Anterior cingulate cortex (tissue), 58 donors: ENCODE measurements around the gene ASIC4.

ENCODE experiments used
- DNase-seq, 58 donors: peaks; one replicate each; lab custom pipeline; 2025; lab: John Stamatoyannopoulos, UW

Gene ASIC4

DNA sequence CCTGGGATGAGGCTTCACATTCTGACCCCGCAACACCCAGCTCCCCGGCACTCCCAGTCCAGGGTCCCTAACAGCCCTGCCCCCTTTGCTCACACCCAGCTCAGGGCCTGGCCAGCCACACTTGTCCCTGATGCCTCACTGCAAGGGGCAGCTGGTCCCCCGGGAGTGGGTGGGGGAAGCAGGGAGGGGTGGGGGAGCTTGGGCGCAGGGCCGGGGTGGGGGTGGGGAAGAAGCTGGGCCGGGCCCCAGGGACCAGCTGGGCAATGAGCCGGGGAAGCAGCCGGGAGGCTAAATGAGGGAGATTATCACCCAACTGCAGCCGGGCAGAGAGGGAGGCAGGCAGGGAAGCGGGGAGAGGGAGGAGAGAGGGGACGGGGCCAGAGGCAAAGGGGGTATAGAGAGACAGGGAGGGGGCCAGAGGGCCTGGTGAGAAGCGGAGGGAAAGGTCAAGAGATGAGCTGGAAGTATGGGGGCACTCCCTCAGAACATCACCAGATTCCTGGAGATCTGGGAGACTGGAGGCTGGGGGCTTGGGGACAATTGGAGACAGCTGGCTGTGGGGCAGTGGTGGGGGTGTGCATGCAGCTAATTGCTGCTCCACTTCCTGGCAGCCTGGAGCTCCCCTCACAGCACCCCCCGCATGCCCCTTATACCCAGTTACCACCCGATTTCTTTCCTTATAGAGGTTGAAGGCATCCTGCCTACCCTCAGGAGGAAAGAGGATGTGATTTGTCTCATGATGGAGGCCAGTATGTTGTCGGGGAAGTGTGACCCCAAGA lies 2.5 kb upstream of the ASIC4 start:
- DNase-seq, result peak in 5 of 58 donors; percentile 12 to 35 (median 20)

DNA sequence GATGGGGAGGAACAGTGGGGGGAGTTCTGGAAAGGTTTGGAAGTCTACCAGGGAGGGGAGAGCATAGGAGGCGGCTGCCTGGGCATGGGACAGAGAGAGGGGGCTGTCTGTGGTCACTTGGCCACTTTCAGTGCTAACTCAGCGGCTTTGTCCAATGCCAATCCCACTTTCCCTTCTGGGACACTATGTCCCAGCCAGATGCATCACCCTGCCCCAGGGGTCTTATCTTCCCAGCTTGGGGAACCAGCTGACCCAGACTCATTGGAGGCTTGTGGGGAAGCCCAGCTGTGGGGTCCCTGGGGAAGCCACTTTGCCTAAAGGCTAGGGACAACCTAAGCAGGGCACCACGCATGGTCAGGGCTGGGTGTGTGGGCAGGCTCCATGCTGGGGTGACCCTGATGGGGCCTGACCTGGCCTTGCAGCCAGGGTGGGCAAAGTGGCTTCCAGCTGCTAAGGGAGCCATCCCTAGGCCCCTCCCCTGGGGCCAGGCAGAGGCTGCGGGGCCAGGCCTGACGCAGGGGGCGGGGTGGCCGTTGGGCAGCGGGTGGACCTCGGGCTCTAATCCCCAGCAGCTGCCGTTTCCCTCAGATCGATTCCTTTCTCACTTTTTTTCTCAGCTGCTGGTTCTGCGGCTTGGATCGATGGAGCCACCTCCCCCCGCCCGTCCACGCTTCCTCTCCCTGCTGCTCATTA lies 1.6 kb upstream of the ASIC4 start:
- DNase-seq, result no peak

DNA sequence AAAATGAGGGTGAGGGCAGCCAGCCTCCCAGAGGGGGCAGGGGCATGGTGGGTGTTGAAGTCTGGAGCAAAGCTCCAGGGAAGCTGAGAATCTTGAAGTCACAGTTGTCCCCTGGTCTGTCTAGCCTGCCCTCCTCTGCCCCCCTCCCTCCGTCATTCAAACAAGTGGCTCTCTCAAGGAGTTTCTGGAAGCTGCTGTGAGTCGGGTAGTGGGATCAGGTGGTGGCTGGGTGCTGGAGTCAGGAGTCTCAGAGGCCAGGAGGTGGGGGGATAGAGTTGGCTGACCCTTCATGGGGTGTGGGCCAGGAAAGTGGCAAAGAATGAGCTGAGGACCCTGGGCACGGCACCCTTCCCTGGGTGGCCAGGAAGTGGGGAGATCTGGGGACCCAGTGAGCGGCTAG lies 495 bp upstream of the ASIC4 start:
- DNase-seq, result no peak

DNA sequence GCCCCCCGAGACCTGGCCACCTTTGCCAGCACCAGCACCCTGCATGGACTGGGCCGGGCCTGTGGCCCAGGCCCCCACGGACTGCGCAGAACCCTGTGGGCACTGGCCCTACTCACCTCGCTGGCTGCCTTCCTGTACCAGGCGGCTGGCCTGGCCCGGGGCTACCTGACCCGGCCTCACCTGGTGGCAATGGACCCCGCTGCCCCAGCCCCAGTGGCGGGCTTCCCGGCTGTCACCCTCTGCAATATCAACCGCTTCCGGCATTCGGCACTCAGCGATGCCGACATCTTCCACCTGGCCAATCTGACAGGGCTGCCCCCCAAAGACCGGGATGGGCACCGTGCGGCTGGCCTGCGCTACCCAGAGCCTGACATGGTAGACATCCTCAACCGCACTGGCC lies 554 bp downstream of the ASIC4 start:
- DNase-seq, result no peak

DNA sequence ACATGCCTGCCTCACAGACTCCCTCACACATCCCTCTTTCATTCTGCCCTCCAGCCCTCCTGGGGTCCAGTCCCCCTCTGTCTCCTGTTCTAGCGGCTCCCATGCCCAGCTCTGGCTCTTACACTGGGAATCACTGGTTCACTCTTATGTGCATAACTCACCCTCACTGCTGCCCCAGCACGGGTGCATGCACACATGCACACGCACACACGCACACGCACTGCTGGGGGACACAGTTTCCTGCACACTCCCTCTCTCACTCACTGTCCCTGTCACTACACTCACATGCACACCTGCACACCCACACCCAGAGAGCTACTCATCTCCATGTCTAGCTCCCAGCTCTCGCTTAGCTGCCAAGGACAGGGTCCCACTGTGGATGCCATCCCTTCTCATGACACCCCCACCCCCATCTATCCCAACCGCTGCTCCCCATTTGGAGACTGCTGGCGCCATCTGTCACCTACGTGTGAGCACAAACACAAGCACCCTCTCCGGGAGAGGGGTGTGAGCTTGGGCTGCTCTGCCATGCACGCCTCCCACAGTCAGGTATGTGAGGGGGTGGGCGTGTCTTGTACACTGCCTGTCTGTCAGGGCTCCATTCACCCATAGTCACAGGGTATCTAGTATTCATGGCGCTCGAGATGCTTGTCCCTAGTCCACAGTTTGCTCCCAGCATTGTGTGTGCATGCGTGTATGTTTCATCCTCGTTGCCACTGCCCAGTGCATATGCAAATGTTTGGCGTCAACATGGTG lies 1.8 kb downstream of the ASIC4 start:
- DNase-seq, result no peak

DNA sequence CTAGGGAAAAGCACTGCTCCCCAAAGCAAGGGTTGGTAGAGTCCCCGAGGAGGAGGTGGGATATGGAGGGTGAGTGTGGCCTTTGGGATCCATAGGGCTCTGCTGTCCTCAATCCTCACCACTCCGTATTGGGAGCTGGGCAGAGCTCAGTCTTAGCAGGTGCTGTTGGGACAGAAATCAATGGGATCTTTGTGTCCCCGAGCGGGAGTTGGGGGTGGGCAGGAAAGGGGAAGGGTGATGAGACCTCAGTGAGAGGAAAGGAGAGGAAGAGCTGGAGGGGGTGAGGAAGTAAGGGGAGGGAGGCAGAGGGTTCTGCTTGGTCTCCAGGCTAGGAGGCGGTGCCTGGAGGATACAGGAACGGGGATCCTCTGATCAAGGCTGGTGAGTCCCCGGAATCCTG lies 2.6 kb downstream of the ASIC4 start:
- peak in 1 of 58 donors; percentile 11 for DNase-seq

DNA sequence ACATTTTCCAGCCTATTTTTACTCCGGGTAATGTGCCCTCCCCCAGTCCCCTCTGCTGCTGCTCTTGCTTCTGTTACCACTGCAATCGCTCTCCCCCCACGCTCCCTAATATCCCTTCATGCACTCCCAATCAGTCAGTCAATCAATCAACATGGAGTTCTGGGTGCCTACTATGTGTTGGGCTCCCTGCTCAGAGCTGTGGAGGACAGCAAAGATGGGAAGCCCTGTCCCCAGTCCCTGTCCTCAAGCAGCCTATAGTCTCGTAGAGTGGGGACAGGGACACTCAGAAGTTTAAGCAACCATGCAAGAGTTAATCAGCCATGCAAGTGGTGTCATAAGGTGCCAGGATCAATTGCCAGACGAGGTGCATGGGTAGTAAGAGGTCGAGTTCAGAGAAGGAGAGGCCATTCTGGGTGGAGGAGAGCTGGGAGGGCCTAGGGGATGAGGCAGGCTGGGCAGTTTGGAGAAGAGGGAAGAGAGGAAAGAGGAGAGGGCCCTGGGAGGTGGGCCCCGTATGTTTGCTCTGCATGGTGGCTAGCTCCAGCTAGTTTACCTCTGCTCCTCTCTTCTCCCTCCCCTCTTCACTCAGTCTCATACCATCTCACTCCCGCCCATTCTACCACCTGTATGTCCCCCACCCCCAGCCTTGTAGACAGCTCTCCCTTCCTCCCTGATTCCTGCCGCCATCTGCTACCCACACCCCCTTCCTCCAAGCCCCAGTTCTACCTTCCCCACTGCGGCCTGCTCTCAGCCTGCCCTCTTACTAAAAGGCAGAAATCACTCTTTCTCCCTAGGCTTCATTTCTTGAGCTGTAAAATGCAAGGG lies 3.9 kb downstream of the ASIC4 start:
- no peak for DNase-seq

DNA sequence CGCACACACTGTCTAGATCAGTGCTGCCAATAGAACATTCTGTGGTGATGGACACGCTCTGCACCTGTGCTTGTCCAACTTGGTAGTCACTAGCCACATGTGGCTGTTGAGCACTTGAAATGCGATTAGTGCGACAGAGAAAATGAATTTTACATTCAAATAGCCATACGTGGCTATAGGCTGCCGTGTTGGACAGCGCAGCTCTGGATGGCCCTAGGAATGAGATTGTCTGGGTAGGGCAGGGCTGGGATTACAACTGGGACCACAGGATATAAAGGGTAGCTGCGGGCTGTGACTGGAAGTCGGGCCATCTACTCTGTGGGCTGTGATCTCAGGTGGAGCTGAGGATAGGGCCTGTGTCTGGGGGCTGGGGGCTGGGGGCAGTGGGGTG lies 5.2 kb downstream of the ASIC4 start:
- DNase-seq, result no peak

DNA sequence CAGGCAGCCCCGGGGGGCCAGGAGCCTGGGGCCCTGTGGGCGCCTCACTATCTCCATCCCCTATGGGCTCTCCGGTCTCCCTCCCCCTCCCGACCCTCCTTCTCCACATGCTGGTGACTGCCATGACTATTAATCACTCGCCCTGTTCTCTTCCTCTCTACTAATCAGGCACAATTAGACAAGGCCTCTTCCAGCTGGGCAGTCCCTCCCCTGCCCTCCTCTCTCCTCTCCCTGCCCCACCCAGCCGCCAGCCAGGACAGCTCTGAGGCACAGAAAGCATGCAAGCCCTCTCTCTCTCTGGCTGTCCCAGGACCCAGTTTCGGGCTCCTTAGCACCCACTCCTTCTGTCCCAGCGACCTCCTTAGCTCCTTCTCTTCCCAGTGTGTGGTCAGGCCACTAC lies 5.8 kb downstream of the ASIC4 start:
- DNase-seq, result no peak

DNA sequence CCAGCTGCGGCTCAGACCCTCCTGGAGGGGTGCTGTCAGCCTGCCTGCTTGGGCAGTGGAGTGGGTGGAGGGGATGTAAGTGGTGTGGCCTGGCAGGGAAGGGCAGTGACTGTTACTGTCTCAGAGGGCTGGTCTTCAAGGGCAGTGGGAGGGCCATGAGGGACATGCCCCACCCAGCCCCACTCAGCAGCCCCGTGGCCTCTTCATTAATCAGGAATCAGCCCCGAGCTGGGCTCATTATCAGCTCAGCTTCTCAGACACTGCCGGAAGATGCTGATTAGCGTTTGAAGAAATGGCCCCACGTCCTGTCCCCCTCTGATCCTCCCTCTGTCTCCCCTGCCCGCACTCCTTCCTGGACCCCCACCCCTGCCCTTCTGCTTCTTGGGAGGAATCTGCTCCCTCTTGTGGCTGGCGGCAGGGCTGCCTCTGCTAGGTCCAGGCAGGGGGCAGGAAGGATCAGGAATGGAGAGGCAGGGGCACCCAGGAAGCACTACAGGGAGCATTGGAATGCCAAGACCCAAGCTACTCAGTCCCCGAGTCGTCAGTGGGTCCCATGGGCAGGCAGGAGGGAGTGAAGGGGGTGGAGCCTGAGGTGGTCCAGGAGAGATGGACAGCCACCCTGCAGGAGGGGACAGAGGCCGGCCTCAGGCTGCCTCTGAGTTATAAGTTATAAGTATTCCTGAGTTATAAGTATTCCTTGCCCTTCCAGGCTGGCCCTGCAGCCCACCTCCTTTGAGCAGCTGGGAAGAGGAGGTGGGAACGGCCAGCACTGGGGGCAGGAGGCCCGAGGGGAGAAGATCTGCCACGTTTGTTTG lies 7.0 kb downstream of the ASIC4 start:
- DNase-seq, result peak in 6 of 58 donors; percentile 19 to 32 (median 26)

DNA sequence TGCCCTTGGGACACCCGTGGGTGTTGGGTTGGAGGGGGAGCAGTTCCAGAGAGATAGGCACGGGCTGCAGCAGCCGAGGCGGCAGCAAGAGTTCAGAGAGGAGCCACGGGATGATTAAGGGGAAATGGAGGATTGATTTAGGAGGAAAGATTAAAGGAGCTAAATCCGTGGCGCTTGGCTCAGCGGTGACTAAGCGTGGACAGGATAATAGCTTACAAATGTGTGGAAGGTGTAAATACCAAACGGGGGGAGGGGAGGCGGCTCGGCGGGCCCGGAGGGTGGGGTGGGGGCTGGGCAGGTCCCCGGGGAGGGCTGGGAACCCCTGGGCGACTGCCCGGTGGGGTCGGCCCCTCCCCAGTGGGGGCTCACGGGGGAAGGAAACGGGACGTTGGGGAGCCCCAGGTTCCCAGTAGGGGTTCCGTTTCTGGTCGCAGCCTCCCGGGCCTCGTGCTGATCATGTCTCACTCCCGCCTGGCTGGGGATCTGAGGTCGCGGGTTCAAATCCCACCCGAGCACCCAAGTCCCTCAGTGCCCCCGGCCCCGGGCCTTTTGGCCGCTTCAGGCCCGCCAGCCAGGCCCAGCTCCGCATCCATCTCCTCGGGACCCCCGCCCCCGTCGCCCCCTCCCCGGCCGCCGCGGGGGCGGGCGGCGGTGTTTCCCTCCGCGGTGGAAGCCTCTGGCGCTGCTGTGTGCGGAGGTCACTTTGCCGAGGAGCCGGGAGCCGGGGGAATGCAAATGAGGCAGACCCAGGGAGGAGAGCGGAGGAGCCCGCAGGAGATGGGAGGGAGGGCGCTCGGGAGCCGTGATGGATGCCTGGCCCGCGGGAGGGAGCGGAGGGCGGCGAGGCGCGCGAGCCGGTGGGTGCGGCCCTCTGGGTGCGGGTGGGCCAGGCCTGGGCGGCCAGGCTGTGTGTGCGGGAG lies 8.1 kb downstream of the ASIC4 start:
- DNase-seq, result peak in 15 of 58 donors; percentile 13 to 59 (median 32)

DNA sequence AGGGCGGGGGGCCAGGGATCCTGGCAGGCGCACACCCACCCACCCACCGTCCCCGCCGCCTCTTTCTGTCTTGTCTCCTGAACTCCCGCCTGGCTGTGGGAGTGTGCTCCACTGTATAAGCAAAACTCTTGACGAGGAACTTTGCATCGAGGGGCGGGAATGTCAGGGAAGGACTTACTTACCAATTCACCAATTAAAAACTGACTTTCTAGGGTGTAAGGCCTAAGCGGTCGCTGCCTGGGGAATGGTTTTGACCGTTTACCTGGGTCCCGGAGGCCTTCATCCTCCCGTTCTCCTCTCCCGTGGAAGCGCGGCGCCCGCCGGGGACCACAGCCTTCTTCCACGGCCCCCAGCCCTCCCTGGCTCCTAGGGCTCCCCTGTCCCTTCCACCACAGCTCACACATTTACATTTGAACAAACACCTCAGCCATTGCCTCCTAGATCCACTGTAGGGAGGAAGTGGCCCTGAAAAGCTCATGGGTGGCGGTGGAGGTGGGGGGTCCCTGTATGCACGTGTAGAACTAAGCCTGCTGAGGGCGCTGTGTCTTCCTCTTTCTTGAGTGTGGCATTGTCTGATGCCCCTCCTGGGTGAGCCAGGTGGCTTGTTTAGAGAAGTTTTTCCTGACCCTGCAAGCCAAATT lies 8.9 kb downstream of the ASIC4 start:
- DNase-seq, result no peak

DNA sequence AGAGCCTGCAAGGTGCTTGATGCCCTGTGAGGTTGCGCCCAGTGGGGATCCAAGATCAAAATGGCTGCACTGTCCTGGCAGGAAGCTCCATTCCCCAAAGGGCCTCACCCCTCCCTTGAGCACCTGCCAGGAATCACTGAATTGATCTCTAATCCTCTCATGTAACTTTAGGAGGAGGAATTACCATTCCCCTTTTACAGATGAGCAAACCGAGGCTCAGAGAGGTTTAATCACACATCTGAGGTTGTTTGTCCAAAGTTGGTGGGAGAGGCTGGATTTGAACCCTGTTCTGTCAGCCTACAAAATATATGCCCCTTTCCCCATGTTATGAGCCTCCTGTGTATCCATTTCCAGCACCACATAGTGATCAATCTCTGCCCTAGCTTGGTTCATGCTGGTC lies 10.5 kb downstream of the ASIC4 start:
- DNase-seq, result no peak

DNA sequence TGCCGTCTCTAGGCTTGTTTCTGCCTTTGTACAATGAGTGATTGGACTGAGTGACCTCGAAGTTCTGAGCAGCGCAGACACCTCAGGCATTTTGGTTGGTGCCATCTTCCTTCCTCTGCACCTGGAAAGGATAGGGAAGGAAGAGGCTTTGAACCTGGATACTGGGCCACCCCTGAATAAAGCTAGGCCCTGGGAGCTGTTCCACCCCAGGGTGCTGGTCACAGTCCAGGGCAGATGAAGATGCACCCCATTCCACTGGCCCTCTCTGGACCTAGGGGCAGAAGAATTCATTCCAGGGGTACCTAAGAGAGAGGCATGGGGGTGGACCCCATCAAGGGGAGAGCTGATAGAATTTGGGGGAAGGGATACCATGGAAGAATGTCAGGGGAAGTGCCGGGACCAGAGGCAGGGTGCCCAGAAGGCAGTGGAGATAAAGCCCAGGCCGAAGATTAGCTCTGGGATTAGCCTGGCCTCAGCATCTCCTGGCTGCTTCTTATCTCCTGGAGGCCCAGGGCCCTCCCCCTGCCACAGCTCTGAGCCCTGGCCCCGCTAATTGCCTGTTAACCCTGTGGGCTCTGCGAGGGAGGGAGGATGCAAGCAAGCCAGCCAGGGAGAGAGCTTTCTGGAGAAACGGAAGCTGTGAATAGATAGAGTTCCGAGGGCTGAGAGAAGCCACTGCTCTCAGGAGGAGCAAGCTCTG lies 11.4 kb downstream of the ASIC4 start:
- no peak for DNase-seq

DNA sequence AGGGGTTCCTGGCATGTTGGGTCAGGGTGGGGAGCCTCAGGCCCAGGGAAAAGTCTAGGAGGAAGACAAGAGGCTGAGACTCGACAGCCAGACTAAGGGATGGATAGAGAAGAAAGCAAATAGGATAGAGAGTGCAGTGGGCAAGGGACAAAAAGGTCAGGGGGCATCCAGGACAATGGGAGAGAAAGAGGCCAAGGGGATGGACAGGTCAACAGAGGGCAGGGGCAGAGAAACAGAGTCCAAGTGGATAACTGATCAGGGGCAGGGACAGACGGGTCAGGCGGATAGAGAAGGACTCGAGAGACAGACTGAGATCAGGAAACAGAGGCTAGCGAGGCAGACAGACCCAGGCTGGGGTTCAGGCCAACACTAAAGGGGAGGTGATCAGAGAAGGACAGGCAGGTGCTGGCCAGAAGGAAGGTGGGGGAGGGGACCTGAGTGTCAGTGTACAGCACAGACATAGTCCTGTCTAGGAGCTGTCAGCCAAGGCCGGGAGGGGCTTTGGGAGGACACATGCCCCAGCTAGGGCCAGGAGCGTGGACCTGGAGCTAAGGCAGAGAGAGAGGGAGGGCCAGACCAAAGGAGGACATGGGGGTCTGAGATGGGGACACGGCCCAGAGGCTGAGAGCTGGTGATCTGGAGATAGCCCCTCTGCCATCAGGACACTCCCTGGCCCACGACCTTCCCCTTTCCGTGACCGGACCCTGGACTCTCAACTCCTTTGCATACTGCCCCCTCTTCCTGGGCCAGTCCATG lies 12.2 kb downstream of the ASIC4 start:
- no peak for DNase-seq

DNA sequence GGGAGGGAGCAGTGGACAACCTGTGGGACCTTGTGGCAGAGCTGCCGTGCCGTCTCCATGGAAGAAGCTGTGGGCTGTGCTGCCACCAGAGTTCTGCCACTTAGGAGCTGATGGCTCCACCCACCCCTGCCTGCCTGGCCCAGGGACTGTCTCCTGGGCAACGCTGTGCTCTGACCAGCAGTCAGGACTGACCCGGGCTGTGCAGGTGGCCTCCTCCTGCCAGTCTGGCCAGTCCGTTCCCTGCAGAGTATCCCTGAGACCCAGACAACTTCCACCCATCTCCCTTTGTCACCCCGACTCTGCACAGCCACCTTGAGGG lies 12.8 kb downstream of the ASIC4 start:
- DNase-seq, result peak in 4 of 58 donors; percentile 17 to 44 (median 32)

DNA sequence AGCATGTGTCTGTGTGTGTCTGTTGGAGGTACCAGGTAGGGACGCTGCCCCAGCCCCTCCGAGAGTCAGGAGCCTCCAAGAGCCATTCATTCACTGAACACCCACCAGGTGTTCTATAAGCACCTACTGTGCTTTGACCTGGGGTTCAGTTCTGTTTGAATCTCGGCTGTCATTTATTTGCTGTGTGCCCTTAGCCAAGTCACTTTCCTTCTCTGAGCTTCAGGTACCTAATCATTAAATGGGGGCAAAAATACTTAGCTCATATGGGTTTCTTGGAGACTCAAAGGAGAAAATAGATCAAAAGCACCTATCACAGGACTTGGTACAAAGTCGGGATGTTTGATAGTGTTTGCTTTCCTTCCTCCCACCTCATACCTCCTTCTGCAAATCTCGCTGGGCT lies 13.2 kb downstream of the ASIC4 start:
- DNase-seq, result no peak
